A673 (cell line): ENCODE measurements around the gene MICALL1. TPM values are rescaled to one million over a fixed set of nuclear protein-coding genes. Genes with fewer than 3 reads are reported as not detected.

Experiments used
- BruUV-seq: library from RNA; stranded (reverse); fragments of 400-500 nt; replicated peaks from 2 replicates; lab custom pipeline; 2021; lab: Mats Ljungman, UMichigan
- CTCF ChIA-PET: fragments of 300-600 bp; sonication (Branson Sonifier 250); formaldehyde crosslinking; loops from one replicate; lab custom pipeline; 2022; ENCODE audit warnings: antibody characterized with exemption; lab: Charles Lee
- POLR2A ChIA-PET: fragments of 300-600 bp; sonication (Branson Sonifier 250); formaldehyde crosslinking; loops from one replicate; lab custom pipeline; 2022; ENCODE audit warnings: antibody characterized with exemption; ENCODE audit not compliant: low non-redundant PET; lab: Charles Lee
- DNase-seq: peaks from one replicate; pipeline ENCODE4 v3.0.0-alpha.2; 2015; ENCODE audit warnings: low spot score
- H3K27ac ChIP-seq: fragments of 200-600 bp; sonication (generic); 2 replicates; pipeline ENCODE4 v1.5.1; 2016; ENCODE audit warnings: mixed run types, low read depth, mild to moderate bottlenecking, mixed read lengths, antibody characterized with exemption, low read length; ENCODE audit not compliant: poor library complexity, severe bottlenecking
- H3K27me3 ChIP-seq: fragments of 200-600 bp; sonication (generic); replicated peaks from 2 replicates; pipeline ENCODE4 v1.6.1; 2017; ENCODE audit warnings: mixed run types, low read depth, mild to moderate bottlenecking, mixed read lengths, antibody characterized with exemption, low read length; ENCODE audit not compliant: insufficient read depth, poor library complexity
- H3K36me3 ChIP-seq: fragments of 200-600 bp; sonication (generic); 2 replicates; pipeline ENCODE4 v1.6.1; 2016; ENCODE audit warnings: mixed run types, mild to moderate bottlenecking, mixed read lengths, antibody characterized with exemption, low read length; ENCODE audit not compliant: insufficient read depth, poor library complexity, severe bottlenecking
- H3K4me1 ChIP-seq: fragments of 200-600 bp; sonication (generic); 2 replicates; pipeline ENCODE4 v1.6.1; 2017; ENCODE audit warnings: mixed run types, mild to moderate bottlenecking, mixed read lengths, antibody characterized with exemption, low read length; ENCODE audit not compliant: insufficient read depth, poor library complexity, severe bottlenecking
- H3K4me3 ChIP-seq: fragments of 200-600 bp; sonication (generic); 2 replicates; pipeline ENCODE4 v1.5.1; 2016; ENCODE audit warnings: low read depth, mixed run types, mild to moderate bottlenecking, mixed read lengths, low read length; ENCODE audit not compliant: poor library complexity, severe bottlenecking
- H3K9me3 ChIP-seq: fragments of 200-600 bp; sonication (generic); 2 replicates; pipeline ENCODE4 v1.6.1; 2016; ENCODE audit warnings: mixed run types, low read depth, mild to moderate bottlenecking, mixed read lengths, antibody characterized with exemption, low read length; ENCODE audit not compliant: poor library complexity, severe bottlenecking
- EZH2 ChIP-seq: fragments of 200-600 bp; sonication (generic); IDR thresholded peaks from 2 replicates; pipeline ENCODE4 v1.6.1; 2017; ENCODE audit warnings: borderline replicate concordance, low read depth, mild to moderate bottlenecking, mixed read lengths, antibody characterized with exemption, low read length; ENCODE audit not compliant: poor library complexity, severe bottlenecking
- intact Hi-C: fragments of 100-400 bp; cut with micrococcal nuclease; formaldehyde crosslinking; loops from one replicate; pipeline ENCODE4 v1.10.0; 2022; ENCODE audit not compliant: unreplicated experiment
- total RNA-seq: library from RNA; stranded (reverse); gene quantifications from 2 replicates; pipeline ENCODE4 v1.2.3, GENCODE V29; 2021
- TF ChIP-seq, protein P1 (sequence below): fragments of 300-800, 200-600 bp; sonication (generic); conservative IDR thresholded peaks from 2 replicates; pipeline ENCODE4 v1.5.1; 2017; ENCODE audit warnings: low read depth, mild to moderate bottlenecking, antibody characterized with exemption, low read length, moderate library complexity, mixed read lengths

The MICALL1 gene
- total RNA-seq, 1 experiment from 2014 or later, result 33.0 TPM

GRCh38 chr22:37923927-37924326, 17.8 kb downstream of the MICALL1 start:
- H3K9me3 ChIP-seq, result no peaks in the 10 kb centered on the region
- no TSS peak for BruUV-seq
- no peak overlapping the region for H3K27ac ChIP-seq
- H3K4me1 ChIP-seq, result no peaks in the 10 kb centered on the region
- no peaks in the 10 kb centered on the region for H3K27me3 ChIP-seq
- POLR2A ChIA-PET, result no interaction called here
- H3K4me3 ChIP-seq, result no peak overlapping the region
- H3K36me3 ChIP-seq, result peaks cover 4% of the 10 kb centered on the region
- CTCF ChIA-PET, result no interaction called here
- intact Hi-C loops, result no loop called here
- TF ChIP-seq, protein P1, sequence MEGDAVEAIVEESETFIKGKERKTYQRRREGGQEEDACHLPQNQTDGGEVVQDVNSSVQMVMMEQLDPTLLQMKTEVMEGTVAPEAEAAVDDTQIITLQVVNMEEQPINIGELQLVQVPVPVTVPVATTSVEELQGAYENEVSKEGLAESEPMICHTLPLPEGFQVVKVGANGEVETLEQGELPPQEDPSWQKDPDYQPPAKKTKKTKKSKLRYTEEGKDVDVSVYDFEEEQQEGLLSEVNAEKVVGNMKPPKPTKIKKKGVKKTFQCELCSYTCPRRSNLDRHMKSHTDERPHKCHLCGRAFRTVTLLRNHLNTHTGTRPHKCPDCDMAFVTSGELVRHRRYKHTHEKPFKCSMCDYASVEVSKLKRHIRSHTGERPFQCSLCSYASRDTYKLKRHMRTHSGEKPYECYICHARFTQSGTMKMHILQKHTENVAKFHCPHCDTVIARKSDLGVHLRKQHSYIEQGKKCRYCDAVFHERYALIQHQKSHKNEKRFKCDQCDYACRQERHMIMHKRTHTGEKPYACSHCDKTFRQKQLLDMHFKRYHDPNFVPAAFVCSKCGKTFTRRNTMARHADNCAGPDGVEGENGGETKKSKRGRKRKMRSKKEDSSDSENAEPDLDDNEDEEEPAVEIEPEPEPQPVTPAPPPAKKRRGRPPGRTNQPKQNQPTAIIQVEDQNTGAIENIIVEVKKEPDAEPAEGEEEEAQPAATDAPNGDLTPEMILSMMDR, result no peak
- no peak for TF ChIP-seq EZH2
- DNase-seq, result no peak

- no peak overlapping the region for H3K4me3 ChIP-seq
- no TSS peak for BruUV-seq
- H3K36me3 ChIP-seq, result peaks cover 4% of the 10 kb centered on the region
- H3K4me1 ChIP-seq, result no peaks in the 10 kb centered on the region
- H3K27ac ChIP-seq, result no peak overlapping the region
- H3K9me3 ChIP-seq, result no peaks in the 10 kb centered on the region
- TF ChIP-seq, protein P1, result no peak
- TF ChIP-seq EZH2, result no peak
- POLR2A ChIA-PET, result interaction anchor here (0.5 kb wide), 1 partner anchor 120 kb away, joined by 3 read pairs; a partner anchor contains a TSS
- CTCF ChIA-PET, result no interaction called here
- DNase-seq, result no peak
- H3K27me3 ChIP-seq, result no peaks in the 10 kb centered on the region
- intact Hi-C loops, result no loop called here
Observed at GRCh38 chr22:37924386-37925065, 18.4 kb downstream of the MICALL1 start.

- no peak for DNase-seq
- no peaks in the 10 kb centered on the region for H3K9me3 ChIP-seq
- TF ChIP-seq, protein P1, result no peak
- TF ChIP-seq EZH2, result no peak
- intact Hi-C loops, result no loop called here
- ChIA-PET POLR2A (no interaction called here), CTCF (no interaction called here)
- no peak overlapping the region for H3K4me3 ChIP-seq
- H3K27ac ChIP-seq, result no peak overlapping the region
- H3K4me1 ChIP-seq, result no peaks in the 10 kb centered on the region
- BruUV-seq, result no TSS peak
- peaks cover 4% of the 10 kb centered on the region for H3K36me3 ChIP-seq
- H3K27me3 ChIP-seq, result no peaks in the 10 kb centered on the region
Observed at GRCh38 chr22:37925330-37925729, 19.2 kb downstream of the MICALL1 start.
